ENCODE results near the gene GP5. TPM values are rescaled to one million over a fixed set of nuclear protein-coding genes. Genes with fewer than 3 reads are reported as not detected.
A peak's percentile ranks its signal among the peaks of the same experiment; 100 is the strongest.

Gene GP5
- total and polyA plus RNA-seq, 4 donors = 0.03 to 3.3 (median 0.16) TPM

- TF ChIP-seq MAX (IDR thresholded peaks at IDR 0.05) (no peak), HNF4A (conservative IDR thresholded peaks at IDR 0.05) (no peak)
Measured at GRCh38 chr3:194354315-194354714, 44.8 kb downstream of the GP5 start (continued).

- 81% methylated on average over 10 of the region's 10 CpGs for WGBS
- H3K27me3 ChIP-seq (ENCODE audit: control insufficient read depth in 4 of 4, insufficient read depth in 4 of 4, low read length in 3 of 4) = no peaks in the 10 kb centered on the region
- H3K9ac ChIP-seq (ENCODE audit: low read depth in 1 of 2, low read length in 2 of 2) = no peak overlapping the region
- H3K36me3 ChIP-seq (ENCODE audit: control insufficient read depth in 4 of 4, insufficient read depth in 3 of 4, low read depth in 1 of 4, low read length in 3 of 4) = peaks cover 0 to 2% (median 0%) of the 10 kb centered on the region in 4 donors
- no peak for TF ChIP-seq ATF3 (IDR thresholded peaks at IDR 0.05)
- TF ChIP-seq TAF1 (conservative IDR thresholded peaks at IDR 0.05) = no peak
- TF ChIP-seq RXRA (IDR thresholded peaks at IDR 0.05) = no peak
- no peak for TF ChIP-seq EGR1 (IDR thresholded peaks at IDR 0.05; ENCODE audit: low read depth in 2 of 2)
- TF ChIP-seq RAD21 (IDR thresholded peaks at IDR 0.05) = no peak
- no peak for TF ChIP-seq FOXA1 (IDR thresholded peaks at IDR 0.05)
- TF ChIP-seq ZBTB33 (IDR thresholded peaks at IDR 0.05) = no peak
- TF ChIP-seq YY1 (IDR thresholded peaks at IDR 0.05) = no peak
- TF ChIP-seq HNF4A (conservative IDR thresholded peaks at IDR 0.05) = no peak
- TF ChIP-seq NR2F2 (IDR thresholded peaks at IDR 0.05) = no peak
- TF ChIP-seq MAX (IDR thresholded peaks at IDR 0.05) = no peak
- TF ChIP-seq GABPA (IDR thresholded peaks at IDR 0.05 in 1 of 2, conservative IDR thresholded peaks at IDR 0.05 in 1 of 2) = no peak
- H3K27ac ChIP-seq (ENCODE audit: low read depth in 1 of 2, low read length in 2 of 2) = no peak overlapping the region
- H3K9me3 ChIP-seq (ENCODE audit: control insufficient read depth in 4 of 4, low read length in 3 of 4) = no peaks in the 10 kb centered on the region
- DNase-seq (ENCODE audit: low spot score) = no peak
- H3K4me1 ChIP-seq (ENCODE audit: control insufficient read depth in 4 of 4, insufficient read depth in 4 of 4, low read length in 3 of 4) = peaks cover 0 to 14% (median 5%) of the 10 kb centered on the region in 4 donors
- H3K4me3 ChIP-seq (ENCODE audit: low read depth in 1 of 3, low read length in 3 of 3) = no peak overlapping the region
Measured at GRCh38 chr3:194352667-194353246, 46.3 kb downstream of the GP5 start.

GRCh38 chr3:194351952-194352536 is 47.0 kb downstream of the GP5 start:
- Histone ChIP-seq H3K27ac (ENCODE audit: low read depth in 1 of 2, low read length in 2 of 2) (no peak overlapping the region), H3K36me3 (ENCODE audit: control insufficient read depth in 4 of 4, insufficient read depth in 3 of 4, low read depth in 1 of 4, low read length in 3 of 4) (peaks cover 0 to 2% (median 0%) of the 10 kb centered on the region in 4 donors), H3K27me3 (ENCODE audit: control insufficient read depth in 4 of 4, insufficient read depth in 4 of 4, low read length in 3 of 4) (no peaks in the 10 kb centered on the region), H3K4me3 (ENCODE audit: low read depth in 1 of 3, low read length in 3 of 3) (peak overlapping the region in 1 of 3 donors; percentile 89), H3K9me3 (ENCODE audit: control insufficient read depth in 4 of 4, low read length in 3 of 4) (no peaks in the 10 kb centered on the region), H3K4me1 (ENCODE audit: control insufficient read depth in 4 of 4, insufficient read depth in 4 of 4, low read length in 3 of 4) (peaks cover 0 to 14% (median 5%) of the 10 kb centered on the region in 4 donors), H3K9ac (ENCODE audit: low read depth in 1 of 2, low read length in 2 of 2) (no peak overlapping the region)
- no peak for DNase-seq (ENCODE audit: low spot score)
- WGBS = 87% methylated on average over 14 of the region's 14 CpGs
- no peak for TF ChIP-seq RAD21 (IDR thresholded peaks at IDR 0.05)
- no peak for TF ChIP-seq JUND (IDR thresholded peaks at IDR 0.05)
- TF ChIP-seq MAX (IDR thresholded peaks at IDR 0.05) = no peak
- TF ChIP-seq RXRA (IDR thresholded peaks at IDR 0.05) = no peak

Measured in liver (tissue), 9 donors.